Right lobe of liver (tissue), 4 donors: ENCODE measurements around the gene GAS6.
A peak's percentile ranks its signal among the peaks of the same experiment; 100 is the strongest.

Experiments
- CTCF ChIP-seq, 4 donors: fragments of 200-600 bp in 3 of 4; fragments of 450-650 bp in 1 of 4; IDR thresholded peaks; one replicate each; pipeline versions ENCODE4 v1.5.1 to v1.8.0; 2016 to 2022; ENCODE audit warnings: antibody characterized with exemption in 4 of 4, mild to moderate bottlenecking in 2 of 4
- POLR2A ChIP-seq: fragments of 450-650 bp; IDR thresholded peaks from one replicate; pipeline ENCODE4 v1.6.1; 2017; ENCODE audit warnings: antibody characterized with exemption, mild to moderate bottlenecking
- donor health status: DM: no; HTN: no; CAD: no.
- donor health status: DM: no; HTN: no; CAD: no.
- donor health status: DM: no; HTN: yes; CAD: no.

GRCh38 chr13:113839536-113840204 lies 24.2 kb downstream of the GAS6 start:
- TF ChIP-seq POLR2A (peak; percentile 66), CTCF (IDR thresholded peaks at IDR 0.05) (no peak)
